OCI-LY1 (cell line): ENCODE data around the gene NRG2.

ENCODE experiments used
- H2AFZ ChIP-seq: fragments of 200-600 bp; sonication (generic), shearing (Covaris generic); 2 replicates; pipeline ENCODE4 v1.6.0; 2014; ENCODE audit warnings: antibody characterized with exemption, mild to moderate bottlenecking, low read length
- H3F3A ChIP-seq: fragments of 200-600 bp; sonication (generic), shearing (Covaris generic); 2 replicates; pipeline ENCODE4 v1.6.0; 2014; ENCODE audit warnings: mild to moderate bottlenecking, antibody characterized with exemption, low read length, moderate library complexity; ENCODE audit not compliant: insufficient read depth
- H3K27ac ChIP-seq: fragments of 200-600 bp; sonication (generic); 2 replicates; pipeline ENCODE4 v1.5.1; 2014; ENCODE audit warnings: low read length, mixed run types, mild to moderate bottlenecking, low read depth; ENCODE audit not compliant: poor library complexity, severe bottlenecking
- H3K27me3 ChIP-seq: fragments of 200-600 bp; sonication (generic); 2 replicates; pipeline ENCODE4 v1.6.0; 2014; ENCODE audit warnings: antibody characterized with exemption, mild to moderate bottlenecking, low read length, moderate library complexity; ENCODE audit not compliant: insufficient read depth
- H3K36me3 ChIP-seq: fragments of 200-600 bp; sonication (generic); 2 replicates; pipeline ENCODE4 v1.6.1; 2014; ENCODE audit warnings: mild to moderate bottlenecking, antibody characterized with exemption, low read length, moderate library complexity, mixed read lengths; ENCODE audit not compliant: insufficient read depth
- H3K4me1 ChIP-seq: fragments of 200-600 bp; sonication (generic); 2 replicates; pipeline ENCODE4 v1.5.1; 2014; ENCODE audit warnings: mild to moderate bottlenecking, low read length, moderate library complexity; ENCODE audit not compliant: insufficient read depth, severe bottlenecking
- H3K4me2 ChIP-seq: fragments of 200-600 bp; sonication (generic), shearing (Covaris generic); 2 replicates; pipeline ENCODE4 v1.6.1; 2014; ENCODE audit warnings: low read length
- H3K4me3 ChIP-seq: fragments of 200-600 bp; sonication (generic); 2 replicates; pipeline ENCODE4 v1.5.1; 2014; ENCODE audit warnings: low read length, low read depth, mild to moderate bottlenecking, mixed read lengths; ENCODE audit not compliant: poor library complexity, severe bottlenecking
- H3K79me2 ChIP-seq: fragments of 200-600 bp; shearing (Covaris generic); 2 replicates; pipeline ENCODE4 v1.6.1; 2016; ENCODE audit warnings: mixed run types, low read length, mixed read lengths; ENCODE audit not compliant: insufficient read depth
- H3K9ac ChIP-seq: fragments of 200-600 bp; sonication (generic), shearing (Covaris generic); 2 replicates; pipeline ENCODE4 v1.6.1; 2014; ENCODE audit warnings: mild to moderate bottlenecking, low read length, mixed read lengths
- H3K9me2 ChIP-seq: fragments of 200-600 bp; sonication (generic), shearing (Covaris generic); 2 replicates; pipeline ENCODE4 v1.6.1; 2014; ENCODE audit warnings: low read depth, mild to moderate bottlenecking, low read length, mixed read lengths
- H3K9me3 ChIP-seq: fragments of 200-600 bp; shearing (Covaris generic); 2 replicates; pipeline ENCODE4 v1.6.1; 2014; ENCODE audit warnings: low read length, mixed read lengths
- H4K20me1 ChIP-seq: fragments of 200-600 bp; sonication (generic), shearing (Covaris generic); 2 replicates; pipeline ENCODE4 v1.6.0; 2016; ENCODE audit warnings: mild to moderate bottlenecking, low read length; ENCODE audit not compliant: insufficient read depth
- EZH2 ChIP-seq: fragments of 200-600 bp; sonication (generic), shearing (Covaris generic); IDR thresholded peaks from 2 replicates; pipeline ENCODE4 v1.8.0; 2017; ENCODE audit warnings: borderline replicate concordance, mixed run types, mild to moderate bottlenecking, antibody characterized with exemption, low read length, moderate library complexity, mixed read lengths
- TF ChIP-seq, protein P1 (sequence below): fragments of 200-600 bp; sonication (generic), shearing (Covaris generic); IDR thresholded peaks from 2 replicates; pipeline ENCODE4 v1.5.1; 2017; ENCODE audit warnings: mild to moderate bottlenecking, antibody characterized with exemption, low read length, moderate library complexity, mixed read lengths

Gene NRG2

GRCh38 chr5:139862313-139862712 lies 180.8 kb downstream of the NRG2 start:
- no peak for TF ChIP-seq EZH2
- TF ChIP-seq, protein P1, sequence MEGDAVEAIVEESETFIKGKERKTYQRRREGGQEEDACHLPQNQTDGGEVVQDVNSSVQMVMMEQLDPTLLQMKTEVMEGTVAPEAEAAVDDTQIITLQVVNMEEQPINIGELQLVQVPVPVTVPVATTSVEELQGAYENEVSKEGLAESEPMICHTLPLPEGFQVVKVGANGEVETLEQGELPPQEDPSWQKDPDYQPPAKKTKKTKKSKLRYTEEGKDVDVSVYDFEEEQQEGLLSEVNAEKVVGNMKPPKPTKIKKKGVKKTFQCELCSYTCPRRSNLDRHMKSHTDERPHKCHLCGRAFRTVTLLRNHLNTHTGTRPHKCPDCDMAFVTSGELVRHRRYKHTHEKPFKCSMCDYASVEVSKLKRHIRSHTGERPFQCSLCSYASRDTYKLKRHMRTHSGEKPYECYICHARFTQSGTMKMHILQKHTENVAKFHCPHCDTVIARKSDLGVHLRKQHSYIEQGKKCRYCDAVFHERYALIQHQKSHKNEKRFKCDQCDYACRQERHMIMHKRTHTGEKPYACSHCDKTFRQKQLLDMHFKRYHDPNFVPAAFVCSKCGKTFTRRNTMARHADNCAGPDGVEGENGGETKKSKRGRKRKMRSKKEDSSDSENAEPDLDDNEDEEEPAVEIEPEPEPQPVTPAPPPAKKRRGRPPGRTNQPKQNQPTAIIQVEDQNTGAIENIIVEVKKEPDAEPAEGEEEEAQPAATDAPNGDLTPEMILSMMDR: no peak
- H3K4me2 ChIP-seq: no peak overlapping the region
- no peaks in the 10 kb centered on the region for H3K79me2 ChIP-seq
- H3K4me1 ChIP-seq: peaks cover 4% of the 10 kb centered on the region
- H4K20me1 ChIP-seq: no peaks in the 10 kb centered on the region
- no peak overlapping the region for H3K27ac ChIP-seq
- H3K4me3 ChIP-seq: no peak overlapping the region
- H3K9me3 ChIP-seq: no peaks in the 10 kb centered on the region
- no peaks in the 10 kb centered on the region for H3K27me3 ChIP-seq
- H3F3A ChIP-seq: no peaks in the 10 kb centered on the region
- no peak overlapping the region for H3K9ac ChIP-seq
- H2AFZ ChIP-seq: no peak overlapping the region
- H3K36me3 ChIP-seq: no peaks in the 10 kb centered on the region
- H3K9me2 ChIP-seq: no peaks in the 10 kb centered on the region

DNA sequence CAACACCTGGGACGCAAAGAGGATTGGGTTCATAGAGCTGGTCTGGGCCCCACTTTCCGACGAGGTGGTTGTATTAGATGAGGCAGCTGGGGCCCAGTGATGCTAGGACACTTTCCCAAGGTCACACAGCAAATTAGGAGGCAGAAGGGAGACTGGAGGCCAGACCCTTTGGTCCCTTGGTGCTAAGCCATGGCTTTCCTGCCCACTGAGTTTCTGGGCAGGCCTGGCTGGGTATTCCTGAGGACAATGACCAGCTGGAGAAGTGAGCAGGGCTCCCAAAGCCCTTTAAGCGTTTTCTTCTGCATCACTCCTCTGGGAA lies 181.3 kb downstream of the NRG2 start:
- TF ChIP-seq, protein P1: no peak
- TF ChIP-seq EZH2: no peak
- Histone ChIP-seq H3K36me3 (no peaks in the 10 kb centered on the region), H3K4me2 (no peak overlapping the region), H3K79me2 (no peaks in the 10 kb centered on the region), H3K27me3 (no peaks in the 10 kb centered on the region), H3K27ac (no peak overlapping the region), H3K9me2 (no peaks in the 10 kb centered on the region), H3K9ac (no peak overlapping the region), H3K4me3 (no peak overlapping the region), H3F3A (no peaks in the 10 kb centered on the region), H3K9me3 (no peaks in the 10 kb centered on the region), H4K20me1 (no peaks in the 10 kb centered on the region), H3K4me1 (peaks cover 4% of the 10 kb centered on the region), H2AFZ (no peak overlapping the region)

GRCh38 chr5:139861021-139861888 lies 181.8 kb downstream of the NRG2 start:
- H3K79me2 ChIP-seq: no peaks in the 10 kb centered on the region
- no peak overlapping the region for H3K27ac ChIP-seq
- H3K4me1 ChIP-seq: peaks cover 4% of the 10 kb centered on the region
- TF ChIP-seq, protein P1: no peak
- no peak for TF ChIP-seq EZH2
- H2AFZ ChIP-seq: no peak overlapping the region
- H3K36me3 ChIP-seq: no peaks in the 10 kb centered on the region
- no peaks in the 10 kb centered on the region for H3K9me3 ChIP-seq
- no peaks in the 10 kb centered on the region for H3F3A ChIP-seq
- H4K20me1 ChIP-seq: no peaks in the 10 kb centered on the region
- no peaks in the 10 kb centered on the region for H3K27me3 ChIP-seq
- H3K9me2 ChIP-seq: no peaks in the 10 kb centered on the region
- H3K4me2 ChIP-seq: no peak overlapping the region
- no peak overlapping the region for H3K4me3 ChIP-seq
- H3K9ac ChIP-seq: no peak overlapping the region
